22Rv1 (cell line): ENCODE data around the gene ATP6V1G1.

Source experiments
- H3K27ac ChIP-seq: fragments of 450-650 bp; 2 replicates; pipeline ENCODE4 v1.5.1; 2017
- CTCF ChIP-seq: fragments of 450-650 bp; IDR thresholded peaks from 2 replicates; pipeline ENCODE4 v1.5.1; 2017; ENCODE audit warnings: mild to moderate bottlenecking
- ZFX ChIP-seq: fragments of 450-650 bp; IDR thresholded peaks from 2 replicates; pipeline ENCODE4 v1.6.1; 2017; ENCODE audit warnings: antibody characterized with exemption, borderline replicate concordance

Gene ATP6V1G1

GRCh38 chr9:114580609-114581193 is 6.9 kb upstream of the ATP6V1G1 start:
- no peak for TF ChIP-seq ZFX
- no peak for TF ChIP-seq CTCF
- no peak overlapping the region for H3K27ac ChIP-seq

- TF ChIP-seq CTCF (no peak), ZFX (no peak)
- no peak overlapping the region for H3K27ac ChIP-seq
These were observed 4.0 kb upstream of the ATP6V1G1 start for GRCh38 chr9:114583371-114584155.

GRCh38 chr9:114588210-114588609 is 641 bp downstream of the ATP6V1G1 start:
- TF ChIP-seq ZFX (no peak), CTCF (no peak)
- H3K27ac ChIP-seq = peak overlapping the region; percentile 93

- TF ChIP-seq ZFX (no peak), CTCF (no peak)
- no peak overlapping the region for H3K27ac ChIP-seq
These were observed 1.3 kb downstream of the ATP6V1G1 start for GRCh38 chr9:114588651-114589526.

- TF ChIP-seq CTCF = no peak
- no peak overlapping the region for H3K27ac ChIP-seq
These were observed 2.8 kb downstream of the ATP6V1G1 start for GRCh38 chr9:114590328-114590727.

- TF ChIP-seq CTCF (no peak), ZFX (no peak)
- H3K27ac ChIP-seq = no peak overlapping the region
These were observed 3.8 kb downstream of the ATP6V1G1 start for GRCh38 chr9:114591291-114591787.
